Chondrocyte (in vitro differentiated cells): ENCODE data around the gene HAP1. TPM values are rescaled to one million over a fixed set of nuclear protein-coding genes. Genes with fewer than 3 reads are reported as not detected.

ENCODE experiments used
- DNase-seq: peaks from one replicate; pipeline ENCODE4 v3.0.0; 2021; ENCODE audit warnings: mixed read lengths, low spot score
- H3K27ac Mint-ChIP-seq: one replicate; pipeline ENCODE4 v1.8.0; 2021; ENCODE audit warnings: mild to moderate bottlenecking, moderate library complexity, mixed read lengths; ENCODE audit not compliant: unreplicated experiment
- H3K27me3 Mint-ChIP-seq: 2 replicates; pipeline ENCODE4 v1.8.0; 2021; ENCODE audit warnings: low read depth, mixed read lengths
- H3K36me3 Mint-ChIP-seq: 2 replicates; pipeline ENCODE4 v1.8.0; 2021; ENCODE audit warnings: low read depth, mixed read lengths
- H3K4me1 Mint-ChIP-seq: 2 replicates; pipeline ENCODE4 v1.8.0; 2021; ENCODE audit warnings: low read depth, mild to moderate bottlenecking, mixed read lengths
- H3K4me3 Mint-ChIP-seq: one replicate; pipeline ENCODE4 v1.8.0; 2021; ENCODE audit warnings: mild to moderate bottlenecking, moderate library complexity, mixed read lengths; ENCODE audit not compliant: unreplicated experiment
- H3K9me3 Mint-ChIP-seq: 2 replicates; pipeline ENCODE4 v1.8.0; 2021; ENCODE audit warnings: low read depth, mixed read lengths
- CTCF ChIP-seq: fragments of 200-600 bp; sonication (generic); IDR thresholded peaks from 2 replicates; pipeline ENCODE4 v1.5.0; 2021; ENCODE audit warnings: antibody characterized with exemption, mild to moderate bottlenecking, moderate library complexity
- total RNA-seq: library from RNA; stranded (reverse); gene quantifications from 3 replicates; pipeline ENCODE4 v1.2.1, GENCODE V29; 2021

The HAP1 gene
- total RNA-seq, 1 donor from 2014 or later, result not detected

GRCh38 chr17:41695954-41696757, 38.3 kb downstream of the HAP1 start:
- peak; percentile 89 for TF ChIP-seq CTCF
- Mint-ChIP-seq H3K4me3 (no peak overlapping the region), H3K27me3 (peaks cover 2% of the 10 kb centered on the region), H3K27ac (peak overlapping the region; percentile 39), H3K9me3 (no peaks in the 10 kb centered on the region), H3K4me1 (peaks cover 15% of the 10 kb centered on the region), H3K36me3 (peaks cover 16% of the 10 kb centered on the region)
- DNase-seq, result no peak

GRCh38 chr17:41695134-41695661, 39.2 kb downstream of the HAP1 start:
- Mint-ChIP-seq H3K4me3 (no peak overlapping the region), H3K9me3 (no peaks in the 10 kb centered on the region), H3K4me1 (peaks cover 22% of the 10 kb centered on the region), H3K36me3 (peaks cover 26% of the 10 kb centered on the region), H3K27me3 (no peaks in the 10 kb centered on the region), H3K27ac (peak overlapping the region; percentile 32)
- TF ChIP-seq CTCF, result no peak
- DNase-seq, result no peak

GRCh38 chr17:41692722-41693521, 41.5 kb downstream of the HAP1 start:
- Mint-ChIP-seq H3K9me3 (no peaks in the 10 kb centered on the region), H3K4me3 (no peak overlapping the region), H3K36me3 (peaks cover 33% of the 10 kb centered on the region), H3K27ac (peak overlapping the region; percentile 74), H3K27me3 (no peaks in the 10 kb centered on the region), H3K4me1 (peaks cover 33% of the 10 kb centered on the region)
- TF ChIP-seq CTCF, result no peak
- no peak for DNase-seq

GRCh38 chr17:41691031-41691777, 43.2 kb downstream of the HAP1 start:
- H3K9me3 Mint-ChIP-seq, result peaks cover under 1% of the 10 kb centered on the region
- H3K36me3 Mint-ChIP-seq, result peaks cover 33% of the 10 kb centered on the region
- peaks cover 36% of the 10 kb centered on the region for H3K4me1 Mint-ChIP-seq
- peak overlapping the region; percentile 95 for H3K4me3 Mint-ChIP-seq
- TF ChIP-seq CTCF, result no peak
- no peak for DNase-seq
- H3K27me3 Mint-ChIP-seq, result no peaks in the 10 kb centered on the region
- H3K27ac Mint-ChIP-seq, result peak overlapping the region; percentile 99
